GM11168 (cell line): ENCODE data around the gene FRAT1.

ENCODE experiments used
- in situ Hi-C: fragments of 300-500 bp; cut with MboI; formaldehyde crosslinking; loops from one replicate; pipeline ENCODE4 v1.12.0; 2022; ENCODE audit warnings: low sequenced_read_pairs; ENCODE audit not compliant: unreplicated experiment

Gene FRAT1

GRCh38 chr10:97363071-97363470, 44.0 kb downstream of the FRAT1 start:
- in situ Hi-C loops: no loop called here

DNA sequence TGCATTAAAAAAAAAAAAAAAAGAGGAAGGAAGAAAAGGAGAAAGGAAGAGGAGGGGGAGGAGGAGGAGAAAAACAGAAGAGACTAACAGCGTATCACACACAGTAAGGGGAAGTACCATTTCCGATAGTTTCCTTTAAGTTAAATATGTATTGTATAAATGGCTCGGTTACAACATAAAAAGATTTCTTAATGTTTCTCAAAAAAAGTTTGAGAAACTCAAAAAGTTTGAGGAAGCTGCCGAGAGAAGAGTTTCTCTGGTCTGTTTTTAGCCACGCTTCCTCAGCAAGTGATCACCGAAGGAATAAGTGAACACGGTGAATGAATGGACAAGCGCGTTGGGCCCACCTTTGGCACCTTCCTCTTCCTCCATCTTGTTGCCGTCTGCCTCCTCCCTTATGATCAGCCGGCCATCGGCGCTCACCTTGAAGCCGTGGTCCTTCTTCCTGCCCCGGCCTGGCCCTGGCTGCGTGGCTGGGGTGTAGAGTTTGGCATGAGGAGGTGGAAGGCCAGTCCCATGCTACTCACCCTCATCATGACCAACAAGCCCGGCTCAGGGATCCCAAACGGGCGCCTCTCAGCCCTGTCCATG, 46.8 kb downstream of the FRAT1 start:
- in situ Hi-C loops: no loop called here

- in situ Hi-C loops: no loop called here
Measured at GRCh38 chr10:97366572-97366971, 47.5 kb downstream of the FRAT1 start.

- in situ Hi-C loops: no loop called here
Measured at GRCh38 chr10:97367126-97367649, 48.1 kb downstream of the FRAT1 start.
